ENCODE data around the gene MLPH.
"Not testable (repeated sequence)": the region's sequence is repeated elsewhere in the genome, so short reads cannot be mapped to it uniquely, and the experiment has no call there.

Gene MLPH

DNA sequence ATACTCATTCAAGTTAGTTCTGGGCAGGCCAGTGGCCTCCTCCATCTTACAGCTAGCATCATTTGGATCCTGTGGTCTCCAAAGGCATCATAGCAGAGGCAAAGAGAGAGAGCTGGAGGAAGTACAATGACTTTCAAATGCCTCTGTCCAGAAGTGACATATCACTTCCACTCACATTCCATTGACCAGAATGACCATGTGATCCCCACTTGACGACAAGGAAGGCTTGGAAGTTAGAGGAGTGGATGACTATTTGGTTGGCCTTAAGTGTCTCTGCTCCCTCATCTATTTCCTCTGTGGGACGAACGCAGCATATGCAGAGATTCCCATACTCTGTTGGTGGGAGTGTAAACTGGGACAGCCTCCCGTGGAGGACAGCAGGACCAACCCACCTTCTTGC lies 27.8 kb upstream of the MLPH start:
- DNase-seq: no peak

- peak; percentile 9 to 68 for DNase-seq
Observed at GRCh38 chr2:237459741-237460174, 27.3 kb upstream of the MLPH start.

- no peak for DNase-seq
Observed at GRCh38 chr2:237464757-237465391, 22.2 kb upstream of the MLPH start.

- DNase-seq: peak in 1 of 2 experiments; percentile 9
Observed at GRCh38 chr2:237465515-237466148, 21.4 kb upstream of the MLPH start.

GRCh38 chr2:237466211-237466610 lies 20.8 kb upstream of the MLPH start:
- DNase-seq: no peak

DNA sequence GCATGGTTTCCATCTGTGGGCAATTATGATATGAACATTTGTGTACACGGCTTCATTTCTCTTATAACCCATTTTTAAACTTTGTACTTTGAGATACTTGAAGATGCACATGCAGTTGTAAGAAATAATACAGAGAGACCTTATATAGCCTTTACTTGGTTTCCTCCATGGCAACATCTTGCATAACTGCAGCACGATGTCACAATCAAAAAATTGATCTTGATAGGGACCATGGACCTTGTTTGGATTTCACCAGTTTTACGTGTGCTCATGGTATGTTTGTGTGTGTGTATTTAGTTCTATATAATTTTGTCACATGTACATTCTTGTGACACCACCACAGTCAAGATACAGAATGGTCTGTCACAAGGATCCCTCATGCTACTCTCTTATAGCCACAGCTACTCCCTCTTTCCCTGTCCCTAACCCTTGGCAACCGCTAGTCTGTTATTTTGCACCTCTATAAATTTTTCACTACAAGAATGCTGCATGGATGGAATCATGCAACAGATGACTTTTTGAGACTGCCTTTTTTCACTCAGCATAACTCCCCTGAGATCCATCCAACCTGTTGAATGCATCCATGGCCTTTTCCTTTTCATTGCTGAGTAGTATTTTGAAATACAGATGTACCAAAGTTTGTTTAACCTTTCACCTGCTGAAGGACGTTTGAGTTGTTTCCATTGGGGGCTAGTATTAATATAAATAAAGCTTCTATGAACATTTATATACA lies 19.4 kb upstream of the MLPH start:
- no peak for DNase-seq

GRCh38 chr2:237469410-237469809 lies 17.6 kb upstream of the MLPH start:
- DNase-seq: not testable (repeated sequence)

GRCh38 chr2:237469849-237470248 lies 17.2 kb upstream of the MLPH start:
- DNase-seq: no peak

DNA sequence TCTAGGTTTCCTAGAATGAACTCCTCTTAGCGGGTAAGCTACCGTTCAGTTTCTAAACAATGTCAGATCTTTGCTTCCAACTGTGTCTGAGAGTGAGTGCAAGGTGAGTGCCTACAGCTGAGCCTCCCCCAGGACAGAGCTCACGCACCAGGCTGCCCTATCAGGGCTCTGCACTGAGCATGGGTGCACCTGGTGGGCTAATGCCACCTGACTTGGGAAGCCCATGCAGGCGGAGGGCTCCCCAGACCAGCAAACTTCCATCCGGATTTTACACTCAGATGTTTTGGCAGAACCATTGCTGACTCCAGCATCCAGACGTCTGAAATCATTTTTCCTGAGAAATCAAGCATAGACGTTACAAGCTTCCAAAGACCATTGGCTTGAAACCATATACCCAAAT lies 16.1 kb upstream of the MLPH start:
- no peak for DNase-seq

GRCh38 chr2:237471438-237472186 lies 15.4 kb upstream of the MLPH start:
- DNase-seq: peak; percentile 45 to 47

DNA sequence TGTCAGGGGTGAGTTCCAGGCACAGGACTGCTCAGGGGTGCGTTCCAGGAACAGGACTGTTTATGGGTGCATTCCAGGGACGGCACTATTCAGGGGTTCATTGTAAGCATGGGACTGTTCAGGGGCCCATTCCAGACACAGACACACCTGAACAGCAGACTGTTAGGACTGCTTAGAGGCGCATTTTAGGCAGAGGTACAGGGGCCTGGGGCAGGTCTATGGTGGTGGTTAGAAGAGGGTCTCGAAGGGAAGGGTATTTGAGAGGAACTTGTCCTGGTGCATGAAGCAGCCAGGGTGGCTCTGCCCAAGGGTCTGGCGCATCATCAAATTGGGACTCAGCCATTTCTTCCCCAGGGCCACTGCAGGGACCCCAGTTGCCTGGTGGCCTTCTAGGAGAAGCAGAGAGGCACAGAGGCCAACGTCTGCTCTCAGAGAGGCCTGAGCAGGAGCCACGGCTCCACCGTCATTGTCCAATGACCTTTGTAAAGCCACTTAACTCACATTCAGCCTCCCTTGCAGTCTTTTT lies 14.8 kb upstream of the MLPH start:
- no peak for DNase-seq

GRCh38 chr2:237472909-237473877 lies 13.9 kb upstream of the MLPH start:
- no peak for DNase-seq

GRCh38 chr2:237473878-237474441 lies 13.1 kb upstream of the MLPH start:
- no peak for DNase-seq

- no peak for DNase-seq
Observed at GRCh38 chr2:237474442-237474911, 12.6 kb upstream of the MLPH start.

DNA sequence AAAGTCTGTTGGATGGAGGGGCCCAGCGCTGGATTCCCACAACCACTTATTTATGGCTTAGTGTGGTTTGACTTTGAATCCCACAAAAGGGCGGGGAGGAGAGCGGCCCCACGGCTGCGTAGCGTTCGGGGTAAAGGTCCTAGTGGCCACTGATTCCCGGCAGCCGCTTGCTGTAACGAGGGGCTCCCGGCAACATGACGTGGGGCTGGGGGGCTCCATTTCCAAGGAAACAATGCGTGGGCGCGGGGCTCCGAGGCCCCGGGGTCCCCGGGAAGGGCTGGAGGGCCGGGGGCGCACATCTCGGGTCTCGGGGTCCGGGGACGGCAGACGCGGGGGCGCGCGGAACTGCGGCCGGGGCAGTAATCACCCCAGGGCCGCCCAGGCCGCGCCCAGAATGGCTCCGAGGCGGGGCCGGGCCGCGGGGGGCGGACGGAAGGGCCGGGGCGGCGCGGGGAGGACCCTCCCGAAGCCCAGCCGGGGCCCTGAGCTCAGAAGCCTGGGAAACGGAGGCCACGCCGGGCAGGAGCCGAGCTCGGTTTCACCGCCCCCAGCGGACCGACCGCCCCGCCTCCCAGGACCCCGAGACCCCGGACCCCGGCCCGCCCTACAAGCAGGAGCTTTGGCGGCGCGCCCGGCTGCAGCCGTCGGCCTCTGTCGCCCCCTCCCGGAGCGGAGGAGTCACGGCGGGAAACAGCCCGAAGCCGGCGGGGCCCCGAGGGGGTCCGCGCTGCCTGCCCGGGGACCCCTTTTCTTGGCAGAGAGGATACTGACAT lies 11.9 kb upstream of the MLPH start:
- peak in 1 of 2 experiments; percentile 70 for DNase-seq

DNA sequence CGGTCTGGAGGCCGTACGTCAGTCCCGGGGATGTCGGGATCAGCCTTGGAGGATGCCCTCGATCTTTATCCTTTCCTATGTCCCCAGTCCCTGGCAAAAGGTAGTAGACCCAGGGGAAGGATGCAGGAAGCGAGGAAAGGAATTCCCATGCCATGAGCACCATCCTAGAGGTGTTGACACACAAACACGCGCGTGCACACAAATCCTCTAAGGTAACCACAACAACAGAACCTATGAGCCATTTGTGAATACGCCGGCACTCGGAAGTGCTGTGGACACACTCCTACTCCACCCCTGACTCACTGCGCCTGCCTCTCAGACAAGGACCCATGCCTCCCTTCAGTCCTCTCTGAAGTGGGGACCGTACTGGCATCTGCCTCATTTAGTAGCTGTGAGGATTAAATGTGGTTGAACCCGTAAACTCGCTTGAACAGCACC lies 11.3 kb upstream of the MLPH start:
- peak in 1 of 2 experiments; percentile 45 for DNase-seq

DNA sequence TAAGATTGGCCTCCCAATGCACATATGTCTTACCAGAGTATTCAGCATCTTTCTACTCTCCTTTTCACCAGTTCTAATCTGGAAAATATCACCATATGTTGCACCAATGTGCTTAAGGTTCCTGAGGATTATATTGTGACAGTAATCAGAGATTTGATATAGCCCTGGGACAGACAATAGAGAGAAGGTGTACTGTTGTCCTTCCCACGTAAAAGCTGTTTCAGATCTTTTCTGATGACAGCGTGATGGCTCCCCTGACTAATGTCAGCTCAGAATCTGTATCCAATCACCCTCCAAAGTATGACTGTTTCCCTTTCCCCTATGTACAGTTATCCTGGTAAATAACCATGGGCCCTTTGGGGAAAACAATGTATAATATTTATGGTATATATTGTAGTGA lies 9.0 kb upstream of the MLPH start:
- DNase-seq: no peak

GRCh38 chr2:237478979-237479378 lies 8.1 kb upstream of the MLPH start:
- no peak for DNase-seq

DNA sequence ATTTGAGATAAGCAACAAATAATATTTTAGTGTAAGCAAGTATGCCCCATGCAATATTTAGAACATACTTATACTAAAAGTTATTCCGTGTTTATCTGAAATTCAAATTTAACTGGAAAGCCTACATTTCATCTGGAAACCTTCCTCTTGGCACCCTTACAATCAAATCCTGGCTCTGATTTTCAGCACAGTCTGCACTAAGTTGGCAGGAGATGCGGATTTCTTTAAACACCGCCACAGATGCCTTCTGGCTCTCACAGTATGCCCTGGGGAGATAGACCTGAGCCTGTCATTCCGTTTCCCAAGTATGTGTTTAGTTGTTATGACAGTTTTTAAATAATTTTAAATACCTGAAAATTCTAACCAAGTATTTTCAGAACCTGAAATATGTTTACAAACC lies 7.3 kb upstream of the MLPH start:
- DNase-seq: no peak

DNA sequence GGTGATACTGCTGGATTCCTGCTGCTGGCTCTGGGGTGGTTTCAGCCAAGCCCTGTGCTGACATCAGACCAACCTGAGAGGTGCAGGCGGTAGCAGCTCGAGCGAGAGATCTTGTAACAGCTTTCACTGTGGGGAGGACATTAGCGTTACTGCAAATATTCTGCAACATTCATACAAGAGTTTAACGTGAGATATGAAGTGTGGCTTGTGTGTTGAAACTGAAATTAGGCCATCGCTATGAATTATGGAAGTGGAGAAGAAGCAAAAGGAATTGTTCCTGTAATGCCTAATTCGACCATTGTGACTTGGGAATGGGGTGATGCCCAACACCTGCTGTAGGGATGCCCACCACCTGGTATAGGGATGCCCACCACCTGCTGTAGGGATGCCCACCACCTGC lies 6.5 kb upstream of the MLPH start:
- DNase-seq: no peak
